Measurements from ENCODE around the gene NBAS.

DNA sequence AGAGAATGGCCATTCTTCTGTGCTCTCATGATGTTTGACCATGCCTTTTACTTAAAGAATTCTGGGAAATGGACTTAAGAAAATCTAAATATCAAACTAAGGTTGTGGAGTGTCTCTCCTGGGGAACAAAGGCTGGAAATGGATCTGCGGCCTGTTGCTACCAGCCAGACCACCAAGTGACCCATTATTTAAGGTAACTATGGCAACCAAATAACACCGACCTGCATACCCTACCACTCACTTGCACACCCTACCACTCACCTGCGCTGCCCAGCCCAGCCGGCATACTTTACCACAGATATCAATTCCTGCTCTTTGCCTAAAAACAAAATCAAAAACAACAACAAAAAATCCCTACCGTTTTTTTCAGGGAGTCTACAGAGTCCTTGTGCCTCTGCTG lies 203.2 kb downstream of the NBAS start:
- TF ChIP-seq, protein P1, sequence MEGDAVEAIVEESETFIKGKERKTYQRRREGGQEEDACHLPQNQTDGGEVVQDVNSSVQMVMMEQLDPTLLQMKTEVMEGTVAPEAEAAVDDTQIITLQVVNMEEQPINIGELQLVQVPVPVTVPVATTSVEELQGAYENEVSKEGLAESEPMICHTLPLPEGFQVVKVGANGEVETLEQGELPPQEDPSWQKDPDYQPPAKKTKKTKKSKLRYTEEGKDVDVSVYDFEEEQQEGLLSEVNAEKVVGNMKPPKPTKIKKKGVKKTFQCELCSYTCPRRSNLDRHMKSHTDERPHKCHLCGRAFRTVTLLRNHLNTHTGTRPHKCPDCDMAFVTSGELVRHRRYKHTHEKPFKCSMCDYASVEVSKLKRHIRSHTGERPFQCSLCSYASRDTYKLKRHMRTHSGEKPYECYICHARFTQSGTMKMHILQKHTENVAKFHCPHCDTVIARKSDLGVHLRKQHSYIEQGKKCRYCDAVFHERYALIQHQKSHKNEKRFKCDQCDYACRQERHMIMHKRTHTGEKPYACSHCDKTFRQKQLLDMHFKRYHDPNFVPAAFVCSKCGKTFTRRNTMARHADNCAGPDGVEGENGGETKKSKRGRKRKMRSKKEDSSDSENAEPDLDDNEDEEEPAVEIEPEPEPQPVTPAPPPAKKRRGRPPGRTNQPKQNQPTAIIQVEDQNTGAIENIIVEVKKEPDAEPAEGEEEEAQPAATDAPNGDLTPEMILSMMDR (CRISPR knock-in tag; IDR thresholded peaks at IDR 0.05): no peak
- TF ChIP-seq ZNF629 (CRISPR knock-in tag; conservative IDR thresholded peaks at IDR 0.05) (no peak), EZH2 (conservative IDR thresholded peaks at IDR 0.05; ENCODE audit: low read depth, low read length) (no peak), HOXA7 (CRISPR knock-in tag; IDR thresholded peaks at IDR 0.05) (no peak), ATF1 (CRISPR knock-in tag; IDR thresholded peaks at IDR 0.05) (no peak), SIN3B (IDR thresholded peaks at IDR 0.05; ENCODE audit: low read length) (no peak), EED (CRISPR knock-in tag; IDR thresholded peaks at IDR 0.05) (no peak), POLR2A (IDR thresholded peaks at IDR 0.05; ENCODE audit: insufficient read depth in 1 of 2, low read depth in 2 of 2, low read length in 2 of 2) (no peak), CHD2 (IDR thresholded peaks at IDR 0.05; ENCODE audit: low read depth, low read length) (no peak), SIN3A (IDR thresholded peaks at IDR 0.05; ENCODE audit: borderline replicate concordance, low read depth, low read length) (no peak)
- TF ChIP-seq, protein P2, sequence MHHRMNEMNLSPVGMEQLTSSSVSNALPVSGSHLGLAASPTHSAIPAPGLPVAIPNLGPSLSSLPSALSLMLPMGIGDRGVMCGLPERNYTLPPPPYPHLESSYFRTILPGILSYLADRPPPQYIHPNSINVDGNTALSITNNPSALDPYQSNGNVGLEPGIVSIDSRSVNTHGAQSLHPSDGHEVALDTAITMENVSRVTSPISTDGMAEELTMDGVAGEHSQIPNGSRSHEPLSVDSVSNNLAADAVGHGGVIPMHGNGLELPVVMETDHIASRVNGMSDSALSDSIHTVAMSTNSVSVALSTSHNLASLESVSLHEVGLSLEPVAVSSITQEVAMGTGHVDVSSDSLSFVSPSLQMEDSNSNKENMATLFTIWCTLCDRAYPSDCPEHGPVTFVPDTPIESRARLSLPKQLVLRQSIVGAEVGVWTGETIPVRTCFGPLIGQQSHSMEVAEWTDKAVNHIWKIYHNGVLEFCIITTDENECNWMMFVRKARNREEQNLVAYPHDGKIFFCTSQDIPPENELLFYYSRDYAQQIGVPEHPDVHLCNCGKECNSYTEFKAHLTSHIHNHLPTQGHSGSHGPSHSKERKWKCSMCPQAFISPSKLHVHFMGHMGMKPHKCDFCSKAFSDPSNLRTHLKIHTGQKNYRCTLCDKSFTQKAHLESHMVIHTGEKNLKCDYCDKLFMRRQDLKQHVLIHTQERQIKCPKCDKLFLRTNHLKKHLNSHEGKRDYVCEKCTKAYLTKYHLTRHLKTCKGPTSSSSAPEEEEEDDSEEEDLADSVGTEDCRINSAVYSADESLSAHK (CRISPR knock-in tag; IDR thresholded peaks at IDR 0.05; ENCODE audit: borderline replicate concordance): no peak
- TF ChIP-seq, protein P3, sequence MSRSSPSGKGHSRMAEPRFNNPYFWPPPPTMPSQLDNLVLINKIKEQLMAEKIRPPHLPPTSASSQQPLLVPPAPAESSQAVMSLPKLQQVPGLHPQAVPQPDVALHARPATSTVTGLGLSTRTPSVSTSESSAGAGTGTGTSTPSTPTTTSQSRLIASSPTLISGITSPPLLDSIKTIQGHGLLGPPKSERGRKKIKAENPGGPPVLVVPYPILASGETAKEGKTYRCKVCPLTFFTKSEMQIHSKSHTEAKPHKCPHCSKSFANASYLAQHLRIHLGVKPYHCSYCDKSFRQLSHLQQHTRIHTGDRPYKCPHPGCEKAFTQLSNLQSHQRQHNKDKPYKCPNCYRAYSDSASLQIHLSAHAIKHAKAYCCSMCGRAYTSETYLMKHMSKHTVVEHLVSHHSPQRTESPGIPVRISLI (CRISPR knock-in tag; IDR thresholded peaks at IDR 0.05; ENCODE audit: borderline replicate concordance): no peak
- TF ChIP-seq, protein P4, sequence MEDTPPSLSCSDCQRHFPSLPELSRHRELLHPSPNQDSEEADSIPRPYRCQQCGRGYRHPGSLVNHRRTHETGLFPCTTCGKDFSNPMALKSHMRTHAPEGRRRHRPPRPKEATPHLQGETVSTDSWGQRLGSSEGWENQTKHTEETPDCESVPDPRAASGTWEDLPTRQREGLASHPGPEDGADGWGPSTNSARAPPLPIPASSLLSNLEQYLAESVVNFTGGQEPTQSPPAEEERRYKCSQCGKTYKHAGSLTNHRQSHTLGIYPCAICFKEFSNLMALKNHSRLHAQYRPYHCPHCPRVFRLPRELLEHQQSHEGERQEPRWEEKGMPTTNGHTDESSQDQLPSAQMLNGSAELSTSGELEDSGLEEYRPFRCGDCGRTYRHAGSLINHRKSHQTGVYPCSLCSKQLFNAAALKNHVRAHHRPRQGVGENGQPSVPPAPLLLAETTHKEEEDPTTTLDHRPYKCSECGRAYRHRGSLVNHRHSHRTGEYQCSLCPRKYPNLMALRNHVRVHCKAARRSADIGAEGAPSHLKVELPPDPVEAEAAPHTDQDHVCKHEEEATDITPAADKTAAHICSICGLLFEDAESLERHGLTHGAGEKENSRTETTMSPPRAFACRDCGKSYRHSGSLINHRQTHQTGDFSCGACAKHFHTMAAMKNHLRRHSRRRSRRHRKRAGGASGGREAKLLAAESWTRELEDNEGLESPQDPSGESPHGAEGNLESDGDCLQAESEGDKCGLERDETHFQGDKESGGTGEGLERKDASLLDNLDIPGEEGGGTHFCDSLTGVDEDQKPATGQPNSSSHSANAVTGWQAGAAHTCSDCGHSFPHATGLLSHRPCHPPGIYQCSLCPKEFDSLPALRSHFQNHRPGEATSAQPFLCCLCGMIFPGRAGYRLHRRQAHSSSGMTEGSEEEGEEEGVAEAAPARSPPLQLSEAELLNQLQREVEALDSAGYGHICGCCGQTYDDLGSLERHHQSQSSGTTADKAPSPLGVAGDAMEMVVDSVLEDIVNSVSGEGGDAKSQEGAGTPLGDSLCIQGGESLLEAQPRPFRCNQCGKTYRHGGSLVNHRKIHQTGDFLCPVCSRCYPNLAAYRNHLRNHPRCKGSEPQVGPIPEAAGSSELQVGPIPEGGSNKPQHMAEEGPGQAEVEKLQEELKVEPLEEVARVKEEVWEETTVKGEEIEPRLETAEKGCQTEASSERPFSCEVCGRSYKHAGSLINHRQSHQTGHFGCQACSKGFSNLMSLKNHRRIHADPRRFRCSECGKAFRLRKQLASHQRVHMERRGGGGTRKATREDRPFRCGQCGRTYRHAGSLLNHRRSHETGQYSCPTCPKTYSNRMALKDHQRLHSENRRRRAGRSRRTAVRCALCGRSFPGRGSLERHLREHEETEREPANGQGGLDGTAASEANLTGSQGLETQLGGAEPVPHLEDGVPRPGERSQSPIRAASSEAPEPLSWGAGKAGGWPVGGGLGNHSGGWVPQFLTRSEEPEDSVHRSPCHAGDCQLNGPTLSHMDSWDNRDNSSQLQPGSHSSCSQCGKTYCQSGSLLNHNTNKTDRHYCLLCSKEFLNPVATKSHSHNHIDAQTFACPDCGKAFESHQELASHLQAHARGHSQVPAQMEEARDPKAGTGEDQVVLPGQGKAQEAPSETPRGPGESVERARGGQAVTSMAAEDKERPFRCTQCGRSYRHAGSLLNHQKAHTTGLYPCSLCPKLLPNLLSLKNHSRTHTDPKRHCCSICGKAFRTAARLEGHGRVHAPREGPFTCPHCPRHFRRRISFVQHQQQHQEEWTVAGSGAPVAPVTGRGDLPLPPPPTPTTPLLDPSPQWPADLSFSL (CRISPR knock-in tag; IDR thresholded peaks at IDR 0.05): no peak
- TF ChIP-seq, protein P5, sequence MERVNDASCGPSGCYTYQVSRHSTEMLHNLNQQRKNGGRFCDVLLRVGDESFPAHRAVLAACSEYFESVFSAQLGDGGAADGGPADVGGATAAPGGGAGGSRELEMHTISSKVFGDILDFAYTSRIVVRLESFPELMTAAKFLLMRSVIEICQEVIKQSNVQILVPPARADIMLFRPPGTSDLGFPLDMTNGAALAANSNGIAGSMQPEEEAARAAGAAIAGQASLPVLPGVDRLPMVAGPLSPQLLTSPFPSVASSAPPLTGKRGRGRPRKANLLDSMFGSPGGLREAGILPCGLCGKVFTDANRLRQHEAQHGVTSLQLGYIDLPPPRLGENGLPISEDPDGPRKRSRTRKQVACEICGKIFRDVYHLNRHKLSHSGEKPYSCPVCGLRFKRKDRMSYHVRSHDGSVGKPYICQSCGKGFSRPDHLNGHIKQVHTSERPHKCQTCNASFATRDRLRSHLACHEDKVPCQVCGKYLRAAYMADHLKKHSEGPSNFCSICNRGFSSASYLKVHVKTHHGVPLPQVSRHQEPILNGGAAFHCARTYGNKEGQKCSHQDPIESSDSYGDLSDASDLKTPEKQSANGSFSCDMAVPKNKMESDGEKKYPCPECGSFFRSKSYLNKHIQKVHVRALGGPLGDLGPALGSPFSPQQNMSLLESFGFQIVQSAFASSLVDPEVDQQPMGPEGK (CRISPR knock-in tag; IDR thresholded peaks at IDR 0.05): no peak

All from HepG2 (cell line).